Left cardiac atrium (tissue), 4 donors: ENCODE measurements around the gene SHISAL2B. TPM values are rescaled to one million over a fixed set of nuclear protein-coding genes. Genes with fewer than 3 reads are reported as not detected.
"Not testable (repeated sequence)": the region's sequence is repeated elsewhere in the genome, so short reads cannot be mapped to it uniquely, and the experiment has no call there.

Experiments used
- ATAC-seq, 2 donors: fragments of 200-7000 bp; cut with Tn5 transposase; one replicate each; pipeline ENCODE4 v1.9.1; 2020; ENCODE audit warnings: mild to moderate bottlenecking in 2 of 2, moderate library complexity in 2 of 2
- DNase-seq: peaks from one replicate; pipeline ENCODE4 v3.0.0-alpha.2; 2020
- intact Hi-C, 2 donors: fragments of 100-400 bp; cut with DNase I; formaldehyde crosslinking; loops; one replicate each; pipeline versions ENCODE4 v1.14.1 to v1.15.1; 2022 to 2023
- long read RNA-seq: library from polyadenylated mRNA; unstranded; transcript quantifications from one replicate; pipeline ENCODE4 v2.0.0, GENCODE V29; 2021
- total RNA-seq, 2 donors: library from RNA; stranded (reverse); fragmentation: NEBNext Ultra II Directional; extraction: Animal tissue kit (Norgen Biotek cat#: 25700); gene quantifications; one replicate each; pipeline ENCODE4 v1.2.1, GENCODE V29; 2021
- donor health status: DM: no; HTN: yes; CAD: no.
- donor health status: DM: no; HTN: yes; CAD: no; lungs with severe emphysema.
- donor health status: DM: yes; HTN: yes; CAD: no.
- donor health status: Dilated cardiomyopathy.

Gene SHISAL2B
- not detected for total RNA-seq
- long read RNA-seq, result 0 reads

GRCh38 chr5:64690417-64691151 lies at the start of gene SHISAL2B:
Gene SHISAL2B (plus strand): TSS chr5:64690503. CDS start chr5:64690624, 121 bp downstream.
- DNase-seq, result no peak
- peak; percentile 5 to 15 for ATAC-seq
- intact Hi-C loops, result no loop called here

- intact Hi-C loops, result no loop called here
- no peak for DNase-seq
- no peak for ATAC-seq
These were observed 45.5 kb upstream of the SHISAL2B start for GRCh38 chr5:64644831-64645230.

GRCh38 chr5:64646169-64646568 lies 44.1 kb upstream of the SHISAL2B start:
- intact Hi-C loops, result no loop called here
- no peak for ATAC-seq
- DNase-seq, result no peak

DNA sequence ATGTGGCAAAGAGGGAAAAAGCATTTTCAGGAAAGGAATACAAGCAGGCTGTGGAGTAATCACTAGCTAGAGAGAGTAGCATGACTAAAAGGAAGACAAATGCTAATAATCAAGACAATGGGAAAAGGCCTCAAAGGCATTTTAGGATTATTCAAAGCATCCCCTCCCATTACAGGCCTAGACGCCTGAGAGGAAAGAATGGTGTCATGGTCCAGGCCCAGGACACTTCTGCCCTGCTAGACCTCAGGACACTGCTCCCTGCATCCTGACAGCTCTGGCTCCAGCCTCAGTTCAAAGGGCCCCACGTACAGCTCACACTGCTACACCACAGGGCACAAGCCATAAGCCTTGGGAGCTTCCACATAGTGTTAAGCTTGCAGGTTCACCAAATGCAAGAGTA lies 40.8 kb upstream of the SHISAL2B start:
- no peak for ATAC-seq
- intact Hi-C loops, result no loop called here
- DNase-seq, result no peak

DNA sequence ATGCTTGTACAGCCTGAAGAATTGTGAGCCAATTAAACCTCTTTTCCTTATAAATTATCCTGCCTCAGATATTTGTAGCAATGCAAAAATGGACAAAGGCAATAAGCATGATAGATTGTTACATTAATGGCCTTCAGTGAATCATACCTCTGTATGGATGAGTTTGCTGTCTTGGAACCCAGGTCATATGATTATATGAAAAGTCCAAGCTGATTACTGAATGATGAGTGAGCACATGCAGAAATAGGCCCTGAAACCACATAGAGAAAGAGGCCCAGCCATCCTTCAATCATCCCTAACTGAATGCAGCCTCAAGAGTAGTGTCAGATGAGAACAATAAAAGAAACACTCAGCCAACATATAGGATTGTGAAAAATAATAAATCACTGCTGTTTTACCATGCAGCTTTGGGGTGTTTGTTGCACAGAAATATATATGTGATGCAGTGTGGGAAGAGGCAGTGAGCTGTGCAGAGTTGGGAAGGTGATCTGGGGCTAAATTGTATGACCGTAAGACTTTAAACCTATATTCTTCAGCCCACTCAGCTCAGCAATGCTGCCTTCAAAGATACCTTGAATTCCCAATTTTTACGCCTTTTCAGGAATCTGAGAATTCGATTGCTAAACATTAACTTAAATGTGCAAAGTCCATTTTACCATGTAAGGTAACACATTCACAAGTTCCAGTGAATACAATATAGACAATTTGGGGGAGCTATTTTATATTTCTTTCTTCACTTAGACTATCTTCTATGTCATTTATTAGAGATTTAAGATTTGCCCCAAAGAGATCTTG lies 36.3 kb upstream of the SHISAL2B start:
- DNase-seq (no peak), ATAC-seq (no peak)
- intact Hi-C loops, result no loop called here

DNA sequence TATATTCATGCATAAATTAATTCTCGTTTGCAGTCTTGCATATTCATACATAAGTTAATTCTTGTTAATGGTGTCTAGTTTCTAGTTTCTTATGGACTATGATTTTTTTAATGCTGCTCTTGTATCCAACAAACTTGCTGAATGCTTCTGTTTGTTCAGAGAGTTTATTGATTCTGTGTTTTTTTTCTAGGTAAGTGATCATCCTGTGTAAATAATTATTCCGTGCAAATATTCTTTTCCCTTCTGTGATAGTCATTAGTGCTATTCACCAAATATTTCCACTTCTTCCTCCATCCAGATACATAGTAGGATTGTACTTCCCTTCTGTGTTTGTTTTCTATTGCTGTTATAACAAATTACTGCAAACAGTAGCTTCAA lies 35.8 kb upstream of the SHISAL2B start:
- intact Hi-C loops, result no loop called here
- DNase-seq (no peak), ATAC-seq (no peak)

DNA sequence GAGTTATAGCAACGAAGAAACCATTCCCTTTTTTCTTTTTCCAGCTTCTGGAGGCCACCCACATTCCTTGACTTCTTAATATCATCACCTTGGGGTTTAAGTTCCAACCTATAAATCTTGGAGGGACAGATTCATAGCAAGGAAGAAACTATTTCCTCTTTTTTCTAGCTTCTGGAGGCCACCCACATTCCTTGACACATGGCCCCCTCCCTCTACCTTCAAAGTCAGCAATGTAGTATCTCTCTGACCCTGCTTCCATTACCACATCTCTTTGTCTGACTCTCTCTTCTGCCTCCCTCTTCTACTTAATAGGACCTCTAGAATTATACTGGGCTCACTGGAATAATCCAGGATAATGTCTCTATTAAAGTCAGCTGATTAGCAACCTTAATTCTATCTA lies 34.7 kb upstream of the SHISAL2B start:
- ATAC-seq (no peak), DNase-seq (no peak)
- intact Hi-C loops, result no loop called here

- intact Hi-C loops, result no loop called here
- ATAC-seq (no peak), DNase-seq (no peak)
These were observed 31.0 kb upstream of the SHISAL2B start for GRCh38 chr5:64659289-64659688.

- DNase-seq, intact Hi-C loops, ATAC-seq: not testable (repeated sequence)
These were observed 27.1 kb upstream of the SHISAL2B start for GRCh38 chr5:64663181-64663580.

DNA sequence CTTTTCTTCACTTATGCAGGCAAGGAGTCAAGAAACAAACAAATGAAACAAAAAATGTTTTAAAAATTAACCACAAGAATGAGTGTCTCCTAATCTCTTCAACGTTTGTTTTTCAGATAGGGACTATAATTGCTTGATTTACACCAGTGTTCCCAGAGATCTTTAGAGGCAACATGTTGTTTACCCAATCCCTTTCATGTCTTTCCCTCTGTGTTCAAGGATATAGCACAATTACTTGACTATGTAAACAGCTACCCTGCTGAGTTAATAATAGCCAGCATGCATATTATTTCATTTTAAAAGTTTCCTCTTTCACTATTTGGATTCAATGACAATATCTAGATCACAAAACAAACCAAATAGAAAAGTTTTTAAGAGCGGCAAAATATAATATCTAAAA lies 25.1 kb upstream of the SHISAL2B start:
- no peak for ATAC-seq
- no peak for DNase-seq
- intact Hi-C loops, result no loop called here

DNA sequence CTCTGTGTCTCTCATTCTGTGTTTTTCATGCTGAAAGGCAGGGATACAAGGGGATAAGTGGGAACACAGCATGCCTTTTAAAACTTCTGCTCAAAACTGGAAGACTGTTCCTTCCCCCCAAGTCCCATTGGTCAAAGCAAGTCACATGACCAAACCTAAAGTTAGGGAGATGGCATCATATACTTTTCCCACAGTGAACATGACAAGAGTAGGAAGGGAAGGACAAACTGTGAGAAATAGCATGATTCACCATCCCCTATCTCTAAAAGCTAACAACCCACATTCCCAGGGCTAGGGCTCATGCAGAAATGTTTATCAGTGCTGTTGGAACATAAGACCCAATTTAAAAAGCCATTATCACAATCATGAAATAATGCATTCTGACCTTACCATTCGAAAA lies 24.2 kb upstream of the SHISAL2B start:
- ATAC-seq, result peak in 1 of 2 donors; percentile 61
- DNase-seq, result no peak
- intact Hi-C loops, result no loop called here

DNA sequence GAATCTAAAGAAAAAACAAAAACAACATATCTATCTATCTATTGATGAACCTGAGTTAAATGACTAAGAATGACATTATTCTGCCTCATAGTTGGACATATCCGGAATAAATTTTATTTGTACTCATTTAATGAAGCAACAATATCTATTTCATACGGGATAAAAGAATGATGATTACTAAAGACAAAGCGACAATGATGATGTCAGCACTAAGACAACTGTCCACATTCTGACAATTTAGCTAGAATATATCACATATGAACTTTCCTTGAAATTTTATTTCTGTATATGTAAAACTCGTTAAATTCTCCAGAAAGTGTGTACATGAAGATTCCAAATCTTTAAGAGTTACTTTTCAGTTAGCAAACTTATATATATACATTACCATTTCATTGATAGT lies 23.2 kb upstream of the SHISAL2B start:
- no peak for DNase-seq
- intact Hi-C loops, result no loop called here
- no peak for ATAC-seq

DNA sequence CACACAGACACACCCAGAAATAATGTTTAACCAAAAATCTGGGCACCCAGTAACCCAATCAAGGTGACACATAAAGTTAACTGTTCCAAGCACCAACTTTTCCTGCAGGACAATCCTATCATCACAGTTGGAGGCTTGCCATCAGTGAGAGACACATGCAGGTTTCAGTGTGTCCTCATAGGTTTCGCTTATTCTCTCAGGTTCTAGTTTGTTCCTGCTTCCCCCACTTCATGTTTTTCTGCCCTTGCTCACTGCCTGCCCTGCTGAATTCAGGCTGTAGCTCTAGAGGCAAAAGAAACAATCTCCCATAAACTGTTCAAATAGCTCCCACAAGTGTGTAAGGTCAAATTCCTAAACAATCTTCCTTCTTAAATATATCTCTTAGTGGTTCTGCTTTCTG lies 20.0 kb upstream of the SHISAL2B start:
- DNase-seq, result no peak
- ATAC-seq, result no peak
- intact Hi-C loops, result no loop called here

- intact Hi-C loops, result no loop called here
- no peak for ATAC-seq
These were observed 18.6 kb upstream of the SHISAL2B start for GRCh38 chr5:64671678-64672077.

DNA sequence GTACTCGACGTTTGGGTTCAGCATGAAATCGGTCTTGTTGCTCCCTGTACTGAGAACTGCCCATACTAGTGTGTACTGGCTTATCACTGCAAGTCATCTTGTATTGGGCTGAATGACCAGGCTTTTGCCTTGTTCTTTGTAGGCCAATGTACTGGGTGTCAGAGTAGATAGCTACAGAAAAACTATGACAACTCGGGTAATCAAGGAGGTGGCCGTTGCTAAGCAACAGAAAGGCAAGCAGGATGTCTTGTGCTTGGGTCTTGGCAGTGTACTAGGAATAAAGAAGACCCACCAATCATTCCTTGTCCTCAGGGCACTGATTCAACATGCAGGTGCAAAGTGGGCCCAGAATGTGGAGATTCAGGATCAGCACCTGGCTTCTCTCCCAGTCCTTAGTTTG lies 11.9 kb upstream of the SHISAL2B start:
- intact Hi-C loops, result no loop called here
- ATAC-seq (no peak), DNase-seq (no peak)

More at GRCh38 chr5:64671678-64672077, 18.6 kb upstream of the SHISAL2B start:
- DNase-seq, result no peak

DNA sequence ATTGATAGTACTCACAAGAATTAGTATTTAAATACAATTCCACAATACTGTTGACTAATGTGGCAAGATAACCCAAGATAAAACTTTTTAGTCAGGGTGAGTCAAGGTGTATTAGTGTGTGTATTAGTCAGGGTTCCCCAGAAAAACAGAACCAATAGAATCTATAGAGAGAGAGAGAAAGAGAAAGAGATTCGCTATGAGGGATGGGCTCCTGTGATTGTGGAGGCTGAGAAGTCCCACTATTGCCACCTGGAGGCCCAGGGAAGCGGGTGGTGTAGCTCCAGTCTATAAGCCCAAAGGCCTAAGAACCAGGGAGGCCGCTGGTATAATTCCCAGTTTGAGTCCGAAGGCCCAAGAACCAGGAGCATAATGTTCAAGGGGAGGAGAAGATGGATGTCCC lies 10.0 kb upstream of the SHISAL2B start:
- intact Hi-C loops, result no loop called here
- no peak for ATAC-seq
- DNase-seq, result no peak

DNA sequence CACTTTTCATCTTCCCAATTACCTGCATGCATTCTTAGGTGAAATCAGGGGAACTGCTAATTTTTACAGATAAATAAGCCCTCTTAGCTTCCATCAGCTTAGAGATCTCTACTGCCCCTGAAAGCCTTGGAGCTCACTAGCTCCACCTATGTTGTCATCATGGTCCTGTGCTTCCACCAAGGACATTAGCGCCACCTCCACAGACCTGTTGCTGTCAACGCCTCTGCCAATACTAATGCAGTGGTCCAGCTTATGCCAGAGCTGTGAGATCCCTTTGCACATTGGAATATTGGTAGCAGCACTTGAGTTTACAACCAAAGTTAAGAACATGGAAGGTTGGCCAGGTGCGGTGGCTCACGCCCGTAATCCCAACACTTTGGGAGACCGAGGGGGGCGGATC lies 7.7 kb upstream of the SHISAL2B start:
- no peak for DNase-seq
- intact Hi-C loops, result no loop called here
- no peak for ATAC-seq

DNA sequence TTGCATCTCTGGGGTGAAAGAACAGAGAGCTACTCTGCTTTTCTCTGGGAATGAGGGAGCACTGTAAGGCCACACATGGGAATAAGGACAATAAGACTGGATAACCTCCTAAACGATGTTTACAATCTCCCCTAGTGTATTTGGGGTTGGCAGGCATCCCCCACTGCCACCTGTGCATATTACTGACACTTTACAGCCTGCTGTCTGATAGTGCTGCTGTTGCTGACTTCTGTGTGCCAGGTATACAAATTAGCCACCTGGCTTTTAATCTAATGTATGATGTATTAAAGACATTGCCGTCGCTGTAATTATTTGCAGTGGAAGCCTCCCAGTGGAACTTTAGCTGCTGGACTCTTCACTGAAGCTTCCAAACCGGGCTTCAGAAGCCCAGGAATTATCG lies 4.4 kb upstream of the SHISAL2B start:
- ATAC-seq, result no peak
- no peak for DNase-seq
- intact Hi-C loops, result no loop called here

DNA sequence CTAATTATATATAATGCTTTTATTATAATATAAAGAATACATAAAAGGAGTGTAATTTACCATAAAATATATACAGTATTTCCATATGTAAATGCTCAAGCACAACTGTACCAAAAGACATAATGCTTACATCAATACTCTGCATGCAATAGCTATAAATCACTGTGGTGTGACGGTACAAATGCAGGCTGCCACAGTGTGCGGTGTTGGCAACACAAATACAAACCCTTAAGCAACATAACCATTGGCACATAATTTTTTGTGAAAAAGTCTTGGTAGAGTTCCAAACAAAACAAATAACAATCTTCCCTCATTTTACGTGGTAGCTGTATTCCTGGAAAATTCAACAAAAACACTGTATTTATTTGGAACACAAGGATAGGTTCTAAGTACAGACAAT lies 1.9 kb upstream of the SHISAL2B start:
- intact Hi-C loops, result no loop called here
- DNase-seq, result no peak
- ATAC-seq, result no peak

DNA sequence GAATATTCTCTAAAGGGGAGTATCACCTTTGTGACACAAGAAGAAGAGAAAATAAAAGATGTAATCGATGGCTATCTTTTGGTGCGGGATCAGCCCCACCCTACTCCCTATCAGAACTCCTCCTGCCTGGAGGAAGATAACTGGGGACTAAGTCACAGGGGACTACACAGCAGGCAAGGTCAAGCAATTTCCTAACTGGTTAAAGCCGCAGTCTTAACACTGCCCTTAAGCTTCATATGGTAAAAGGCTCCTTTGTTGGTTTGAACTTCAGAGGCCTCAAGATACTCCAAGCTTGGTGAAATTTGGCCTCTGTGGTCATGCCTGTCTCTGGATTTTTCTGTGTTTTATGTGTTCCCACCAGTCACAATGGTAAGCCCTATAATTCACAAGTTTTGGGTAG lies 1.3 kb upstream of the SHISAL2B start:
- DNase-seq (no peak), ATAC-seq (no peak)
- intact Hi-C loops, result no loop called here

- no peak for DNase-seq
- intact Hi-C loops, result no loop called here
- no peak for ATAC-seq
These were observed 243 bp upstream of the SHISAL2B start for GRCh38 chr5:64690104-64690416.
